ENCODE data around the gene CLCN1. TPM values are rescaled to one million over a fixed set of nuclear protein-coding genes. Genes with fewer than 3 reads are reported as not detected.
A peak's percentile ranks its signal among the peaks of the same experiment; 100 is the strongest.

CLCN1 gene
- total and polyA plus RNA-seq, 2 of the 8 experiments (the other 6 are each of a cell fraction or from before 2014, with no cell fraction given) = 0.36 to 0.41 TPM

- H3K27me3 ChIP-seq (replicated peaks in 1 of 4; ENCODE audit: control insufficient read depth in 3 of 4, extremely low read depth in 1 of 4, insufficient read depth in 3 of 4, low read length in 3 of 4) = peaks cover 10 to 21% (median 20%) of the 10 kb centered on the region in 4 experiments
- peak overlapping the region; percentile 81 to 96 (median 90) for H3K4me3 ChIP-seq (ENCODE audit: extremely low read depth in 1 of 4, insufficient read depth in 2 of 4, low read depth in 3 of 4, low read length in 4 of 4)
- H3K9ac ChIP-seq (replicated peaks in 1 of 4; ENCODE audit: extremely low read depth in 1 of 4, low read depth in 3 of 4, low read length in 3 of 4) = peak overlapping the region in 3 of 4 experiments; percentile 83 to 98 (median 97); a peak in 3 of 7 replicates
- no peak overlapping the region for H4K91ac ChIP-seq (replicated peaks; ENCODE audit: insufficient read length, low read length)
- FAIRE-seq (no peak), DNase-seq (ENCODE audit: low read depth in 1 of 2, low spot score in 2 of 2) (no peak)
- ChIA-PET POLR2A (ENCODE audit: partially characterized antibody) (interaction anchor here (1.1 to 2.0 kb wide), 3 partner anchors 10 to 103 kb away, joined by 3 to 10 read pairs (median 3); no protein-coding TSS in a partner anchor), CTCF (ENCODE audit: partially characterized antibody) (interaction anchor here (0.8 to 9.1 kb wide), 3 partner anchors 11 to 49 kb away, joined by 4 to 85 read pairs (median 32); no protein-coding TSS in a partner anchor)
- no peak overlapping the region for H2BK5ac ChIP-seq (ENCODE audit: low read depth, low read length)
- no peak overlapping the region for H3K14ac ChIP-seq (ENCODE audit: insufficient read length)
- no peak overlapping the region for H2BK12ac ChIP-seq (ENCODE audit: low read depth, low read length)
- H4K5ac ChIP-seq (ENCODE audit: insufficient read length, low read depth, low read length) = no peak overlapping the region
- no peak overlapping the region for H3K4ac ChIP-seq (replicated peaks; ENCODE audit: insufficient read length, low read depth, low read length)
- peaks cover 3% of the 10 kb centered on the region for H3K79me1 ChIP-seq (ENCODE audit: low read depth, low read length)
- H2BK20ac ChIP-seq (ENCODE audit: low read length) = no peak overlapping the region
- no peak overlapping the region for H3K18ac ChIP-seq (ENCODE audit: extremely low read depth, low read length)
- WGBS, 2 experiments (ENCODE audit: extremely low coverage in 1 of 2, insufficient coverage in 1 of 2, insufficient read length in 1 of 2, insufficient replicate concordance in 2 of 2, low coverage in 1 of 2, low lambda C conversion rate in 2 of 2, missing lambda C conversion rate in 1 of 2) = 71% methylated on average over 6 of the region's 6 CpGs; no CpG with 5 or more reads in 1 of the 2 experiments
- peaks cover 0 to 36% of the 10 kb centered on the region in 2 experiments; a peak in 3 of 4 replicates for H3K79me2 ChIP-seq (ENCODE audit: control insufficient read depth in 1 of 2, insufficient read depth in 2 of 2, low read length in 2 of 2)
- H4K20me1 ChIP-seq (replicated peaks in 1 of 2; ENCODE audit: control insufficient read depth in 1 of 2, insufficient read depth in 2 of 2, low read length in 2 of 2) = peaks cover 0 to 2% of the 10 kb centered on the region in 2 experiments
- H2BK15ac ChIP-seq (ENCODE audit: low read length) = no peak overlapping the region
- peaks cover 6 to 13% of the 10 kb centered on the region in 2 experiments for H3K9me3 ChIP-seq (ENCODE audit: insufficient read depth in 2 of 2, low read depth in 1 of 2, low read length in 1 of 2)
- no peak overlapping the region for H2BK120ac ChIP-seq (replicated peaks; ENCODE audit: low read depth, low read length)
- no peak overlapping the region for H3K27ac ChIP-seq (ENCODE audit: low read depth, low read length)
- H2AK5ac ChIP-seq (ENCODE audit: low read depth, low read length) = no peak overlapping the region
- peaks cover 8% of the 10 kb centered on the region for H3K23me2 ChIP-seq (ENCODE audit: low read depth, low read length)
- H3K23ac ChIP-seq (ENCODE audit: insufficient read length) = no peak overlapping the region
- no peak overlapping the region for H3K56ac ChIP-seq (replicated peaks; ENCODE audit: insufficient read length, low read depth, low read length)
- H3K36me3 ChIP-seq (ENCODE audit: control insufficient read depth in 2 of 4, insufficient read depth in 4 of 4, low read length in 3 of 4) = peaks cover 18 to 37% (median 28%) of the 10 kb centered on the region in 4 experiments
- no peak overlapping the region for H2AFZ ChIP-seq (ENCODE audit: low read length)
- H3K4me2 ChIP-seq (ENCODE audit: insufficient read depth in 1 of 2, low read depth in 2 of 2, low read length in 2 of 2) = peak overlapping the region; percentile 84 to 97
- H4K8ac ChIP-seq (ENCODE audit: extremely low read depth, insufficient read depth, low read length) = no peak overlapping the region
- H3K4me1 ChIP-seq (replicated peaks in 1 of 4; ENCODE audit: control insufficient read depth in 3 of 4, insufficient read depth in 4 of 4, low read length in 3 of 4) = peaks cover 0 to 11% (median 6%) of the 10 kb centered on the region in 4 experiments; a peak in 5 of 7 replicates
- TF ChIP-seq ASH2L (IDR thresholded peaks at IDR 0.05; ENCODE audit: low read length) (no peak), TBP (IDR thresholded peaks at IDR 0.05; ENCODE audit: low read depth, low read length) (no peak), SIX5 (IDR thresholded peaks at IDR 0.05; ENCODE audit: low read depth, low read length) (no peak), YY1 (IDR thresholded peaks at IDR 0.05; ENCODE audit: low read depth, low read length) (no peak), RXRA (IDR thresholded peaks at IDR 0.05; ENCODE audit: insufficient read depth, low read depth, low read length) (no peak), POU5F1 (IDR thresholded peaks at IDR 0.05; ENCODE audit: low read depth, low read length) (no peak), GTF2F1 (IDR thresholded peaks at IDR 0.05; ENCODE audit: borderline replicate concordance, low read depth, low read length) (no peak), TCF12 (IDR thresholded peaks at IDR 0.05; ENCODE audit: low read depth, low read length) (no peak), RFX5 (IDR thresholded peaks at IDR 0.05; ENCODE audit: borderline replicate concordance, low read depth, low read length) (no peak), CBX8 (IDR thresholded peaks at IDR 0.05; ENCODE audit: borderline replicate concordance, low read depth, low read length) (no peak), SUZ12 (IDR thresholded peaks at IDR 0.05; ENCODE audit: low read length) (no peak), MAFK (IDR thresholded peaks at IDR 0.05; ENCODE audit: low read depth, low read length) (no peak)
- TF ChIP-seq, protein P1, sequence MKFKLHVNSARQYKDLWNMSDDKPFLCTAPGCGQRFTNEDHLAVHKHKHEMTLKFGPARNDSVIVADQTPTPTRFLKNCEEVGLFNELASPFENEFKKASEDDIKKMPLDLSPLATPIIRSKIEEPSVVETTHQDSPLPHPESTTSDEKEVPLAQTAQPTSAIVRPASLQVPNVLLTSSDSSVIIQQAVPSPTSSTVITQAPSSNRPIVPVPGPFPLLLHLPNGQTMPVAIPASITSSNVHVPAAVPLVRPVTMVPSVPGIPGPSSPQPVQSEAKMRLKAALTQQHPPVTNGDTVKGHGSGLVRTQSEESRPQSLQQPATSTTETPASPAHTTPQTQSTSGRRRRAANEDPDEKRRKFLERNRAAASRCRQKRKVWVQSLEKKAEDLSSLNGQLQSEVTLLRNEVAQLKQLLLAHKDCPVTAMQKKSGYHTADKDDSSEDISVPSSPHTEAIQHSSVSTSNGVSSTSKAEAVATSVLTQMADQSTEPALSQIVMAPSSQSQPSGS (IDR thresholded peaks at IDR 0.05; ENCODE audit: low read length) = no peak
These were observed 26.5 kb upstream of the CLCN1 start for GRCh38 chr7:143289421-143289820.
